GM19397 (cell line): ENCODE data around the gene LRP11.
"Not testable (repeated sequence)": the region's sequence is repeated elsewhere in the genome, so short reads cannot be mapped to it uniquely, and the experiment has no call there.

Experiments used
- ATAC-seq: cut with Tn5 transposase; IDR thresholded peaks from one replicate; pipeline ENCODE4 v1.9.1; 2021; ENCODE audit warnings: mild to moderate bottlenecking, moderate library complexity; ENCODE audit not compliant: unreplicated experiment

LRP11 gene

DNA sequence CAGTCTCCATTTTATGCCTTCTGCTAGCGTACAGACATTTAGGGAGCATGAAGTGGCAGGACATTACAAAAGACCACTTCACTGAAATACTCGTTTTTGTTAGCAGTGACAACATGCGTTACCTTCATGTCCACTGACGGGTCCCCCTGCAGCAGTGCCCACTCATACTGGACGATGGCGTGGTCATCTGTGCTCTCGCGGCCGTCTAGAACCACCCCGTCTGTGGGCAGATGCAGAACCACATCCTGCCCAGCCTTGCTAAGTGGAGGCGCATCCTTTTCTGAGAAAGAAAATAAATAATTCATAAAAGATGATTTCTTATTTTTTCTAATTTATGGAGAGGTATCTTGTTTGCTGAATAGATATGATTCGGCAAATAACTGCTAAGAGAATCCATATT, 11.3 kb downstream of the LRP11 start:
- no peak for ATAC-seq

DNA sequence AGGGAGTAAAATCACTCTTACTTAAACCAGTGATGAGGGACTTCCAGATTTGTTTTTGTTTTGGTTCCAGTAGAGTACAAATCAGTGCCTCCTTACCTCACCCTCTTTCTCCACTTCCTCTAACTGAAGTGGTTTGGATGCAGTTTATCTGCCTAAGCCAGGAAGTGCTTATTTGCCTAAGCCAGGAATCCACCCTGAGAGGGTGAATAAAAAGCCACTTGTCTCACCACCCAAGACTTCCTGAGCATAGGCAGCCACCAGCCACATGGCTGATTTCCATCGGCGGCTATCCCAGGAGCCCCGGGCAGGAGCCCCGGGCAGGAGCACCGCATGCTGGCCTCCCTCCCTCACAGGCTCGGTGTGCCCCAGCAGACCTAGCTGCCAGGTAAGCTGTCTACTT, 12.0 kb downstream of the LRP11 start:
- ATAC-seq = no peak

DNA sequence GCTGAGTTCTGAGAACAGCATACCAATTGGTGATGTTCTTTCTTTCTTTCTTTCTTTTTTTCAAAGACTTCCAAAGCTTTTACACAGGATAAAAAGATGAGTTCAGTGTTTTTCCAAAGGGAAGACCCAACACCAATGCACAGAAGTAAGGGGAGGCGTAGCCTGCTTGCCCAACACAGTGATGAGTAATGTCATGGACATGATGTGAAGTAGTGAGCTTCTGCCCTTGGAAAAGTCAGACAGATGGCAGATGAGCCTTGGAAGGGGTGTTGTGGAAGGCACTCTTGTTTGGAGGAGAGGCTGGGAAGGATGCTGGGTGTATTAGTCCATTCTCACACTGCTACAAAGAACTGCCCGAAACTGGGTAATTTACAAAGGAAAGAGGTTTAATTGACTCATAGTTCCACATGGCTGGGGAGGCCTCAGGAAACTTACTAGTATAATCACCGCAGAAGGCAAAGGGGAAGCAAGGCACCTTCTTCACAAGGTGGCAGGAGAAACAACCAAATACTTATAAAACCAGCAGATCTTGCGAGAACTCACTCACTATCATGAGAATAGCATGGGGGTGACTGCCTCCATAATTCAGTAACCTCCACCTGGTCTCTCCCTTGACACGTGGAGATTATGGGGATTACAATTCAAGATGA, 12.6 kb downstream of the LRP11 start:
- no peak for ATAC-seq

DNA sequence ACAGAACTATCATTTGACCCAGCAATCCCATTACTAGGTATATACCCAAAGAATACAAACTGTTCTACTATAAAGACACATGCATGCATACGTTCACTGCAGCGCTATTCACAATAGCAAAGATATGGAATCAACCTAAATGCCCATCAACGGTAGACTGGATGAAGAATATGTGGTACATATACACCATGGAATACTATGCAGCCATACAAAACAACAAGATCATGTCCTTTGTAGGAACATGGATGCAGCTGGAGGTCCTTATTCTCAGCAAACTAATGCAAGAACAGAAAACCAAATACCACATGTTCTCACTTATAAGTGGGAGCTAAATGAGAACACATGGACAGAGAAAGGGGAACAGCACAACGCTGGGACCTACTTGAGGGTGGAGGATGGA, 15.8 kb downstream of the LRP11 start:
- not testable (repeated sequence) for ATAC-seq

DNA sequence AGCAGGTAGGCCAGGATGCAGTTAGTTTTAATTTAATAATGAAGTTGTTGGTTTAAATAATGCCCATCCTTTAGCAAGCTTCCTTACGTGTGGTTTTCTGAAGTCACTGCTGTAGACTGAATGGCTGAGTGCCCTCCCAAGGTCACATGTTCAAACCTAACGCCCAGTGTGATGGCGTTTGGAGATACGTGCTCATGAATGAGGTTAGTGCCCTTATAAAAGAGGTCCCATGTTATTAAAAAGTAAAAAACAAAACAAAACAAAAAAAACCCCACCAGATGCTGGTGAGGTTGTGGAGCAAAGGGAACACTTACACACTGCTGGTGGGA, 16.3 kb downstream of the LRP11 start:
- ATAC-seq = no peak

DNA sequence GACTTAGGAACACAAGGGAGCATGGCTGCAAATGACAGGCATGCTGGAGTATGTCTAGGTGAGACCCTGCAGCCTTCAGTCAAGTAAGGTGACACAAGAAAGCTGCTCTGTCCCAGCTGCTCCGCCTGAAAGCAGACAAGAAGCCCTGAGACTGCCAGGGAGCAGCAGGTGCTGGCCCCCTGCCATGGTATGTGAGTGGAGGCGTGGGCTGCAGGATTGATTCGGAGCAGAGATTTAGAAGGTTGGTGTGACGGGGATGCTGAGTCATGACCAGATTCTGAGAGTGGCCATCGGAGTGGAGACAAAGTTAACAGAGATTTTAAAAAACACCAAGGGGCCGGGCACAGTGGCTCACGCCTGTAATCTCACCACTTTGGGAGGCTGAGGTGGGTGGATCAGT, 17.8 kb downstream of the LRP11 start:
- no peak for ATAC-seq

DNA sequence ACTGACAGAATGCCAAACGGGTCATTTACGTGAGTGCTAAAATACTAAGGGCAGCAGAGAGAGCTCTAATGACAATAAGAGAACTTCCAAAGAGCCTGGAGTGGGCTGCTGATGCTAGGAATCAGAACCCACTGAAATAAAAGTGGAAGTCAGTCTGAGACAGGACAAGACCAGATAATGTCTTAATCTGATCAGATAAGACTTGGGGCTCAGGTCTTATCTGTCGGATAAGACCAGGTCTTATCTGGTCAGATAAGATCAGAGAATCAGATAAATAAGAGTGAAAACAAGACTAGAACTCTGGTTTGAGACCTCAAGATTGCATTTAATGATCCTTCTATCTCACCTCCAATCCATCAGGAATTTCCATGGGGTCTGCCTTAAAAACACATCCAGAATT, 18.6 kb downstream of the LRP11 start:
- ATAC-seq = no peak

DNA sequence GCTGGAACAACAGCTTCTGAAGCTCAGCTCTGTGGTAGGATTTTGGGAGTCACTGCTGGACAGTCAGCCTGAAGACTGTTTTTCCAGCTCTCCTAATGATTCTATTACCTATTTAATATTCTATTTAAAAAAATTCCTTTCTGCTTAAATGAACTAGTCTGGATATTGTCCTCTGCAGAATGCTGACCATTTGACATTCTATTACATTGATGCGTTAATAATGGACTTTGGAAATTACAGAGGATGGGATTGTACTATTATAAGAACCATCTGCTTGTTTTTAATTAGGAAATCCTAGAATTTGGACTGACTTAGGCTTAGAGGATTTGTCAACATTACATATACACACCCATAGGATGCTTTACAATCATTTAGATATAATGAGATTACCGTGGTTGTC, 19.7 kb downstream of the LRP11 start:
- ATAC-seq = no peak

DNA sequence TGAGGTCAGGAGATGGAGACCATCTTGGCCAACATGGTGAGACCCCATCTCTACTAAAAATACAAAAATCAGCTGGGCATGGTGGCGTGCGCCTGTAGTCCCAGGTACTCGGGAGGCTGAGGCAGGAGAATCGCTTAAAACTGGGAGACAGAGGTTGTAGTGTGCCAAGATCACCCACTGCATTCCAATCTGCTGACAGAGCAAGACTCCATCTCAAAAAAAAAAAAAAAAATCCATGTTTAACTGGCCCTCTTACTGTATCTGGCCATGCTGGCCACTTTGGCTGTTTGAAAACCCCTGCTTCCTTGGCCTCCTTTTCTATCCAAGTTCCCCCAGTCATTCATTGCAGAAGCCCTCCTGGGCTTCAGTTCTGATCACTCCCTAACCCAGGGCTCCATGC, 20.1 kb downstream of the LRP11 start:
- not testable (repeated sequence) for ATAC-seq

DNA sequence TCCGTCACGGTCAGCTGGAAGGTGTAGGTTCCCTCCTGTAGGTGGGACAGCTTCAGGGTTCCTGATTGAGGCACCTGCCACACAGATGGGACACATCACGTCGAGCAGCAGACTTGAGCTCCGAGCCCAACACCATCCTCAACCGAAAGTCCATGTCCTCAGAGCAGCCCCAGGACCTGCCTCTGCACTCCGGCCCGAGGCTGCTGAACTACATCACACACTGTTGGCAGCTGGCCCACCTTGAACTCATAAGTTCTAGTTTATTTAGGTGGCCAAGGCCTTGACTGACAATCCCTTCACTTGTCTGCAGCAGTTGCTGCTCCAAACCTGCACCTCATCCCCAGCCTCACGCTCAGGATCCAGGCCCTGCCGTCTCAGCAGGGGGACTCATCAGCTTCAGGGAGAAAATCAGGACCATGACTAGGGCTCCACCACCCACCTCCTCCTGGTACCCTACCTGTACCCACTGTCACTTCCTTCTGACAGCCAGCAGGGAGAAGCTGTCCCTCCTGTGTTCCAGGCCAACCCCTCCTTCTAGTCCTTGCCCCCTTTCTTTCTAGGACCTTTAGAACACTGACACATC, 21.0 kb downstream of the LRP11 start:
- ATAC-seq = no peak

DNA sequence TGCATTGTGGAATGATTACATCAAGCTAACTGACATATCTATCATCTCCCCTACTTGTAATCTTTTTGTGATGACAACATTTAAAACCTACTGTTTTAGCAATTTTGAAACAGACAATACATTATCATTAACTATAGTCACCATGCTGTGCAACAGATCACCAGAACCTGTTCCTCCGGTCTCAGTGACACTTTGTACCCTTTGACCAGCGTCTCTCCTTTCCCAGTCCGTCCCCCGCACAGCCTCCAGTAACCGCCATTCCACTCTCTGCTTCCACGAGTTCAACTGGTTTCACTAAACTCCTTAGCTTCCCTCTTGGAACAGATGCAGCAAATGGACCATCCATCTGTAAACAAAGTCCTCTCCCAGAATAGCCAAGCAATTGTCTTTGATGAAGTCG, 21.8 kb downstream of the LRP11 start:
- ATAC-seq = no peak

DNA sequence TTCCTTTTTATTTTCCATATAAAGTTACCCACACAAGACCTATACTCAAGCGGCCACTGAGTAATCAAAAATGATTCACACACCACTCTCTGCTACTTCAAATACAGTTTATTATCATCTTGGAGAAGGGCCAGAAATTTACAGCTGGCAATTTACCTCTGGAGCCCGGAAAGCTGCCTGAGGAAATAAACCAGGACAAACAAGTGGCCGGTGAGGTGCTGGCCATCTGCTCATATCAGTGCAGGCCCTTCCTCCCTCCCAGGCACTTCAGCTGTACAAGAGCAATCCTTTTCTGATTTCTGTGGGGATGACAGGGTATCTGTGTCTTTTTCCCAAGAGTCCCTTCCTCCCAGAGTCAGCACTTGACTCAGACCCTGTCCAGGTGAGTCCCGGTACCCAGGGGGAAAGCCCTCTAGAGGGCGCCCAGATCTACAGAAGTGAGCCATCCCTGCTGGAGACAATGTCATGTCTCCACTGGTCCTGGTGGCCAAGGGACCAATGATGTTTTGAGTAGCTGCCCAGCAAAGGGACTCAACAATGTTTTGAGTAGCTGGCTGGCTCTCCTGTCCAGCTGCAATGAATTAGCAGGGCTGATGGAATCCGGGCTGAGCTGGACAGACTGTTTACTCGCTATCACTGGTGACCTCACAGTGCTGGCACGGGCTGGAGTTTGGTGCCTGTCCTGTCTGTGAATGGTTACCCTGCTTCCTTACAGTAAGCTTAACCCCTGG, 23.6 kb downstream of the LRP11 start:
- ATAC-seq = no peak

DNA sequence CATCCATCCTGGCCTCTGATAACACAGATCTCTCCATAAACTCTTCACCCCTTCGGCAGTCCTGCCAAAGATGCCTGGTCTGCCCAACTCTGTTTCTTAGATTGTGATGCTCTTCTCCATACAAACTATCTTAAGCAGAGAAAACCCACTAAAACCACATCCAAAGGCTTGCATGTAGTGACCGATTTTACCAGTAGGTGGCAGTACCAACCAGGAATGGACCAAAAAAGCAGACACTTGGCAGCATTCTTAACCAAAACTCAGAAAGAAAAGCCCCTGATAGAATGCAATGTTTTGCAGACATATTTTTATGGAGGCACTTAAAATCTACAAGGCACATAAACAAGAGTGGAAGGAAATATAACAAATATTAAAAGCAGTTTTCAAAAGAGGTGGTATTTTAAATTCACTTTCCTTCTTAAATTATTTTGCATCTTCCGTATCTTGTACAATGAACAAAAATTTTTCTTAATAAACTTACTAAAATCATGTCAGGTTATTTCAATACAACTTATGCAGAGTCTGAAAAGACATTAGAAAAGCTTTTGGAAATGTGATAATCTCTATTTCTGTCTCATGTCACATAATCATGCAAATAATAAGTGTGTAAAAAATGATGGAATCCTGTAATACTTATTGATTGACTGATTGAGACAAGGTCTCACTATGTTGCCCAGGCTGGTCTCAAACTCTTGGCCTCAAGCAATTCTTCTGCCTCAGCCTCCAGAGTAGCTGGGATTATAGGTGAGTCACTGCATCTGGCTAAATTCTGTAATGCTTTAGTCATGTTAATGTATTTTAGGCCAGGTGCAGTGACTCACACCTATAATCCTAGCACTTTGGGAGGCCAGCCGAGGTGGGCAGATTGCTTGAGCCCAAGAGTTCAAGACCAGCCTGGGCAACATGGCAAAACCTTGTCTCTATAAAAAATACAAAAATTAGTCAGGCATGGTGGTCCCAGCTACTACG, 29.4 kb downstream of the LRP11 start:
- ATAC-seq = no peak

DNA sequence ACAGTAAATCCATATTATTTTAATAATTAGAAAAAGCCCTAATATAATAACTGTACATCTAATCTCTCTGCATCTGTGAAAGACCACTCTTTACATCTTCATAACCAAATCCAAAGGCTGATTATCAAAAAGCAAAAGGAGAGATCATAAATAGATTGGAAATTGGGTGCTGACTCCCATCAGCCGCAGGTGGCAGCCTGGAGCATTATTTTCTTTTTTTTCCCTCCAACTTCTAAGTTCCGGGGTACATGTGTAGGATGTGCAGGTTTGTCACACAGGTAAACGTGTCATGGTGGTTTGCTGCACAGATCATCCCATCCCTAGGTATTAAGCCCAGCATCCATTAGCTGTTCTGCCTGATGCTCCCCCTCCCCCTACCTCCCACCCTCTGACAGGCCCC, 30.5 kb downstream of the LRP11 start:
- ATAC-seq = no peak

DNA sequence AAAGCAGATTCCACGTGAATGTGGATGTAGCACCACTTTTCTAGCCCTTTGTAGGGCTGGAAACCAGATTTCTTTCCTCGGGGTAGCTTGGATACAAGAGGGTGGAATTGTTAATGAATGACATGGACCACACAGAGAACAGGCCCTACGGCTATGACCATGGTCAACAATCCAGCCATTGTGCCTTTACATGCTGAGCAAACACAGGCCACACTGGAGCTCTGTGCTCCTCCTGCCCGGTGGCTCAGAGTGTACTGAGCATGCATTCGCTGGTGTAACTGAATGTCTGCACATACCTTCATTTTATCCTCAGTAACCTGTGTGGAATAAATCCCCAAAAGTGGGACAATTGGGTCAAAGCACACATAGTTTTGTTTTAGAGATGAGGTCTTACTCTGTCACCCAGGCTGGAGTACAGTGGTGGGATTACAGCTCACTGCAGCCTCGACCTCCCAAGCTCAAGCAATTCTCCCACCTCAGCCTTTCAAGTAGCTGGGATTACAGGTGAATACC, 32.8 kb downstream of the LRP11 start:
- no peak for ATAC-seq

DNA sequence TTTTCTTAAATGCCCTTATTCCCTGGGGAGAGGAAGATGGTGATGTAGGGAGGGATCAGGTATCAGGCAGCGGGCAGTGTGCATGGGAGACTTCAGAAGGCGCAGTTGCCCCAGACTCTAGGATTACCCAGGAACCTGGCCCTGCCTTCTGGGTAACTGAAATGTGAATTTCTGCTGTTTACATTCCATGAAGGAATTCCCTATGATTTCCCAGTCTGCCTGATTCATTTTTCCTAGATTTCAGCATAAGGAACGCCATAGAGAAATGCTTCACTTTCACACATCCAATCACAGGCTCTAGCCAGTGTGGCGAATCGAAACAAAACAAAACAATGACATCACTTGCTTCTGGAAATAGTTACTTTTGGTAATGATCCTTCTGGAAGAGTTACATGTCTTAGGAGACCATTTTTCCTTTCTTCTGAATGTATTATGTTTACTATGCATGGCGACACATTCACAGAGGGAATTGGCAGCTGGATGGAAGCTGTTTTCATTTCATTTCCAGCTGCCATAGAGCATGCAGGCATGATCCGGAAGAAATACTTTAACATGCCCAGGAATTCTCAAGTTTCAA, 33.3 kb downstream of the LRP11 start:
- ATAC-seq = no peak

DNA sequence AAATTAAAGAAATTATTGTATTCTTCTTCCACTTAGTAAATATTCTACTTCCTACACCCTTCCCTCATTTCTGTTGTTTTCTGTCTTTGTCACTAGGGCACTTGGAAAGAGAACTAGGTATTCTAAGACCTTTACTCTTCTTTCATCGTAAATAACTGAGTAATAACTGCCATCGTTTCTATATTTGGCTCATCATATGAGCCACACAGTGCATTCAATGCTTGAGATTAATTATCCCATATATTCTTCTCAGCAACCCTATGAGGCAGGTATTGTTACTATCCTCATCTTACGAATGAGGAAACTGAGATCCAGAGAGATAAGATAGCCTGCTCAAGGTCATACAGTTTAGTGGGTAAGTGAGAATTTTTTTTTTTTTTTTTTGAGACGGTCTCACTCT, 38.9 kb downstream of the LRP11 start:
- ATAC-seq = no peak

DNA sequence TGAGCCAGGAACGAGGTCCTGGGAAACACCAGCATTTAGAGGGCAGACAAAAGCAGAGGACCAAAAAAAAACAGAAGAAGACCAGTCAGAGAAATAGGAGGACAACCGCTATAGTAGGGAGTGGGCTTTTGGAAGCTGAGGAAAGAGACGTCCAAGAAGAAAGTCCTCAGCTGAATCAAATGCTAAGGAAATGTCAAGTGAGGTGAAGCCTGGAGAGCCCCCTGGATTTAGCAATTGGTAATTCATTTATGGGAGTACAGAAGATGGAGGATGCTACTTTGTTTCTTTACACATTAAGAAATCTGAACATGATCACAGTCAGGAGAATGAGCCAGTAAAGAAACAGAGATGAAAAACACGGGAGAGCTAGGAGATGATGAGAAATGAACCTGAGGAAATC, 41.1 kb downstream of the LRP11 start:
- ATAC-seq = no peak

DNA sequence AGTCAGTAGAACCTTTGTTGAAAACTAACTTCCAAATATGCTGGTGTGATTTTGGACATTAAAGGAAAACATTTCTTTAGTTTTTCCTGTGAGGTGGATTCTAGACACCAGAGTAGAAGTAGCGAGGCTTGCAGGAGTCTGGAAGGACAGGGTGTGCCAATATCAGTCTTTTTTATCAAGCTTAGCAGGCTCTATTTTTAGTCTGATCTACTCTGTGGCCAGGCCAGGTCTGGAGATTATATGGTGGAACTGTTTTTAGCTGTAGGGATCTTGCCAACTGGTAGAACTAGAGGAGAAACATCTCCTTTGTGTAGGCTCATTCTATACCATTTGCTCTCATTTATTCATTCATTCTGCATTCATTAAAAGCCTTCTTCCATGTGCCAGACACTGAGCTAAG, 42.7 kb downstream of the LRP11 start:
- no peak for ATAC-seq

DNA sequence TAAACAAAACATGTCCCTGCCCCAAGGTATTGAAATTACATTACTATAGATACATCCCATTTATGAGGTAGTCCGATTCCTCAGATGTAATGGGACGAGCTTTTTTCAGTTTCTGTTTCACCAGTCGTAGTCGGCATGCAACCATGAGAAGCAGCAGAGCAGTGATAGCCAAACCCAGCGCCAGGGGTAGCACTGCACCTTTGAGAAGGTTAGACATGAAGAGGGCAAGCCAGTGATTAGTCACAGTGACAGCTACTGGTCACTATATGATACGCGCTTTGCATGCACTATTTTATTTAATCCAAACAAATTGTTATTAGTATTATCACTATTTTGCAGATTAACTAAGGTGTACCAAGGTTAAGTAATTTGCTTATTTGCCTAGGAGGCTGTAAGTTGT, 43.7 kb downstream of the LRP11 start:
- ATAC-seq = no peak

DNA sequence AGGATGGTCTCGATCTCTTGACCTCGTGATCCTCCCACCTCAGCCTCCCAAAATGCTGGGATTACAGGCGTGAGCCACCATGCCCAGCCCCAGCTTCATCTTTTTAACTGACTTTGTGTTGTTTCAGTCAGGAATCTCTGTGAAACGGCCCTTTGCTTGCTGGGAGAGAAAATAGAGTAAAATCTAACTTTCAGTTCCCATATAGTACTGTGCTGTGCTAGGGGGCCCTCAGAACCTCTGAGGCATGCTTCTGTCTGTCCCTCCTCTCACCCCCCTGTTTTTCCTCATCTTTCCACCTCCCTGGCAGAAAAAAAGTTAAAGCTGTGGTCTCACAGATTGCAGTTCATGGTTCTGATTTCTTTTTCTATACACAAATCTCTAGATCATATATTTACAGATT, 48.4 kb downstream of the LRP11 start:
- ATAC-seq = no peak
